SIG-M5 treated with dmso at 0.1 percent for 504 hours (cell line): Measurements from ENCODE around the gene HS3ST3B1.

Experiments used
- DNase-seq: peaks from one replicate; lab custom pipeline; 2025; ENCODE audit not compliant: unreplicated experiment; lab: John Stamatoyannopoulos, UW

Gene HS3ST3B1

DNA sequence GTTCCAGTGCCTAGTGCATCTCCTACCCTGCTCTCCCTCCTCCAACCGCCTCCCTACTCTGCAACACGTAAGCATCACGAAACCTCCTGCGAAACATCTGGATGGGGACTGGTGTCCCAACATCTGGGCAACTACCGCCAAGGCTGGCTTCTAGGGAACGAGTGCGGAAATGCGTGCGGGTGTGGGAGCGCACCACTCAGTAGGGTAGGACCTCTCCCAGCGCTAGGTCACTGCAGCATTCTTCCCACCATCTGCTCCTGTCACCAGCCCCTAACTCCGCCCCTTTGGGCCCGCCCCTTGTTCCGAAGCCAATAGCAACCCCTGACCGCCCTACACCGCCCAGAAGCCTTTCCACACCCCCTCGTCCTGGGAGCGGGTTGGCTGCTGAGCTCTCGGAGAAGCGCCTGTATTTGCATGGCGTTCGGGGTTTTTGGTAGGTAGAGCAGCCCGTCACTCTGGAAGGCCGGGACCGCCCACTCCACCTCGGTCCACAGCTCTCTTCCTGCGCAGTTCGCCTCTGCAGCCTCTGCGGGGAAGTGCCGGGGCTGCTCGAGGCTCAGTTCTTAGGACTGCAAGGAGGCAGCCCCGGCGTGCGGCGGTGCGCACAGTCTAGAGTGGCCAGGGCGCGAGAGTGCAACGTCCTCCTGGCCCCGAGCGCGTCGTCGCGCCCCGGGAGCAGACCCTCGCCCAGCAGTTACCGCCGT lies at the start of gene HS3ST3B1:
Gene HS3ST3B1, plus strand, starts transcription at position 507 of the 704 bp plus-strand sequence. CDS start 438 bp downstream, outside the sequence.
- DNase-seq: peak; percentile 98

- DNase-seq: no peak
Observed at GRCh38 chr17:14261406-14261805, 39.5 kb upstream of the HS3ST3B1 start.

- no peak for DNase-seq
Observed at GRCh38 chr17:14268264-14268663, 32.6 kb upstream of the HS3ST3B1 start.

GRCh38 chr17:14269473-14269872 lies 31.4 kb upstream of the HS3ST3B1 start:
- no peak for DNase-seq

- DNase-seq: no peak
Observed at GRCh38 chr17:14270508-14270907, 30.4 kb upstream of the HS3ST3B1 start.

- no peak for DNase-seq
Observed at GRCh38 chr17:14276535-14277250, 24.2 kb upstream of the HS3ST3B1 start.

GRCh38 chr17:14281530-14281929 lies 19.4 kb upstream of the HS3ST3B1 start:
- DNase-seq: no peak

GRCh38 chr17:14282726-14283125 lies 18.2 kb upstream of the HS3ST3B1 start:
- no peak for DNase-seq

- DNase-seq: no peak
Observed at GRCh38 chr17:14289162-14289561, 11.7 kb upstream of the HS3ST3B1 start.

DNA sequence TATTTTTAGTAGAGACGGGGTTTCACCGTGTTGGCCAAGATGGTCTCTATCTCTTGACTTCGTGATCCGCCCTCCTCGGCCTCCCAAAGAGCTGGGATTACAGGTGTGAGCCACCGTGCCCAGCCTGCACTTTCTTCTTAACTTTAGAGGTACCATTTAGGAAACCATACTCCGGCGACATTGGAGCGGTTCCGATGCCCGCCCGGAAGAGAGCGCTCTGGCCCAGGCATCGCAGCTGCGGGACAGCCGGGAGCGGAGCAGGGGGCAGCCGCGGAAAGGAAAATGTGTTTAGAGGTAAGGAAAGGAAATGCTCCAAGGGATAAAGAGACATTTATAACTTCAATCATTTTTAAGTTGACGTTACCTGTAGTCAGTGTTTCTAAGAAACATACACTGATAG lies 6.0 kb upstream of the HS3ST3B1 start:
- no peak for DNase-seq

GRCh38 chr17:14295676-14296075 lies 5.2 kb upstream of the HS3ST3B1 start:
- DNase-seq: no peak

DNA sequence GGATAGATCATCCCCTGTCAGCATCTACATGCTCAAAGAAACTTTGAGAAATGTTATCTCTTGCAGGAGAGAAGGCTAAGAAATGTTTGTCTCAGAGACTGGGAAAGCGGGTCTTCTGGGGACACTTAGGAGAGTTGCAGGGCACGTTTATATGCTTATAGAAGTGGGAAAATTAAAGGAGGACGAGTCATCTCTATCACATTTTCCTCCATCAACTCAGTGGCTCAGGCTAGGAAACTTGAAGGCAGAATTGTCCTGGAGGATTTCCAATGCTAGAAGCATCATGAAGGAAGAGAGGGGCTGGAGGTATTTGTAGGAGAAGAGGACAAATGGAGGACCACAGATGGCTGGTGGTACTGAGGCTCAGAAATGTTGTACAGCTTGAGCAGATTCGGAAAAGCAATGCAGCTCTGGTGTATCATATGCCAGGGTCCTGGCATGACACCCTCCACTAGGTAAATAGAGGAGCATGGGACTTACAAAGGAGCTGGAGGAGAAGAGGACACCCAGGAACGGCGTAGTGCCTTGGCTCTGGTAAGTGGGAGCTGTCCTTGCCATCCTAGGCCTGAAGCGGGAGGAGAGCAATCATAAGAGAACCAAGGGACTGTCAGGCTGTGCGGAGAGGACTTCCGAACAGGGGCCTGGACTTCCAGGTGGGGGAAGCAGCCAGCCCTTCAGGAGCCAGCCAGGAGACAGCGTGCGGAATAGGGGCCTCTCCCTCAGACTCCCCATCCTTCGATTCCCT lies 4.5 kb upstream of the HS3ST3B1 start:
- no peak for DNase-seq

DNA sequence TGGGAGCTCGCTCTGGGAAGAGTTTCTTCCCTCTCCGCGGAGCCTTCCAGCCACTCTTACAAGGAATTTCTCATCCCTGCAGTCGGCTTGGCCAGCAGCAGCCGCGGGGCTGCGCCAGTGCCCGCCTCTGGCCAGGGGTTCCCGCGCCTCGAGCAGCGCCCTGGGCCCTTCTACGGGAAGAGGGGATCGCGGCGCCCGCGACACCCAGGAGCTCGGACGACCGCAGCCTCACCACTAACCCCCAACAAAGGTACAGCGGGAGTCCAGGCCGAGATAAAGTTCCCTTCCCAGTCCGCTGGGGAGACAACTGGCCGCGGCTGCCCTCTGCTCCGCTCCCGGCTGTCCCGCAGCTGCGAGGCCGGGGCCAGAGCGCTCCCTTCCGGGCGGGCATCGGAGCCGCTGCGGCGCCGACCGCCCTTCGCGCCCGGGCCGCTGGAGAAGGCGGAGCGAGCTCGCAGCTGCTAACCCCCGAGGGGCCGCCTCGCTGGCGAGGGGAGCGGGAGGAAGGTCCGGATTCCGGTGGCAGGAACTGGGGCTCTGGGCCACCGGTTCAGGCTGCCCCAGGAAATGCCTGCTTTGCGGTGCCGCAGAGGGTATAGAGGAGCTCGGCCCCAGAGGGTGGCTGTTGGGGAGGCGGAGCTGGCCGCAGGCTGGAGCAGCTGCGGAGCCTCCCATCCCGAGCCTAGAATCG lies 3.6 kb upstream of the HS3ST3B1 start:
- no peak for DNase-seq

DNA sequence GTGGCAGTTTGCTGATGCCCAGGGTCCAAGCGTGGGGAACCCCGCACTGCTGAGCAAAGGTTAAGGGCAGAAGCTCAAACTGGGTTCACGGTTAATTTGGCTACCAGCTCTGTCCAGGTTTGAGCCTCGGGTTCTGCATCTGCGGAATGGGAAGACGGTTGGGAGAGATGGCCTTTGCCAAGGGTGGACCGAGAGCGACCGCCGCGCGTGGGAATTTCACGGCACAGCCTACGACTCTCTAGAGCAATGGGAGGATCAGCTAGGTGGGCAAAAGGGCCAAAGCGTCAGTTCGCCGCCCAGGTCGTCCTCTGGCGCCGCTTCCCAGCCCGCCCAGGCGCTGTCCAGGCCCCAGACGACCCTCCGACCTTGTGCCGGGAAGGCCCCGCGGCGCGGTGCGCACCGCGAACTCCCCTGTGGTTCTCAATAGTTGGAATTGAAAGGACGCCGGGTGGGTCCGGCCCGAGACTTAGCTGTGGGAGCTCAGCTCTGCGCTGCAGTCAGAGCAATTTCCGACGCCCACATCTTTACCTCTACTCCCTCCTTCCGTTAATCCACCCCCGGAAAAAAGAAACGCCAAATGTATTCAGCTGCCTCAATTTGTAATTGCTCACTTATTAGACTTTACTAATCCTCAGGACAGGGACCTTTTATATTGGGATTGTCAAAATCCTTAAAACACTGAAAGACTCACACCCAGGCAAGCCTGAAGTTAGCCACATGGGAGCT lies 2.5 kb upstream of the HS3ST3B1 start:
- no peak for DNase-seq

GRCh38 chr17:14298947-14299279 lies 2.0 kb upstream of the HS3ST3B1 start:
- no peak for DNase-seq

- no peak for DNase-seq
Observed at GRCh38 chr17:14299280-14300141, 1.4 kb upstream of the HS3ST3B1 start.

GRCh38 chr17:14301279-14302090 lies 604 bp downstream of the HS3ST3B1 start:
- DNase-seq: no peak

- peak; percentile 58 for DNase-seq
Observed at GRCh38 chr17:14302091-14302430, 1.2 kb downstream of the HS3ST3B1 start.
